ENCODE results near the gene EPS8. TPM values are rescaled to one million over a fixed set of nuclear protein-coding genes. Genes with fewer than 3 reads are reported as not detected.

The EPS8 gene
- total RNA-seq, 1 donor: 2.2 TPM

DNA sequence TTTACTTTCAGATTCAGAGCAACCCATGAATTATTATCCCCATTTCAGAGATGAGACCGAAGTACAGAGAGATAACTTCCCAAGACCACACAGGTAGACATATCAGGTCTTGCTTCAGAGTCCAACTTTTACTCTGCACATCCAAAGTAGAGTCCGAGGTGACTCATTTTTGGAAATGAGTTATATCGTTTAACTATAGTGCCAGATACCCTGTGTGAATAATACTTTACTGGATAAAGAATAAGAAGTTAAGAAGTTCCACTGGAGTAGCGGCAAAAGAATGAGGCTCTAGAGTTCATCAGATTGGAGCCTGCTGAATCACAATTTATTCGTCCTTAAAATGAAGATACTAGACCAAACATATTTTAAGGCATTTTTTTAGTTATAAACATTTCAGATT lies 124.7 kb downstream of the EPS8 start:
- no peak for DNase-seq (ENCODE audit: low read depth in 2 of 3, low spot score in 2 of 3)

DNA sequence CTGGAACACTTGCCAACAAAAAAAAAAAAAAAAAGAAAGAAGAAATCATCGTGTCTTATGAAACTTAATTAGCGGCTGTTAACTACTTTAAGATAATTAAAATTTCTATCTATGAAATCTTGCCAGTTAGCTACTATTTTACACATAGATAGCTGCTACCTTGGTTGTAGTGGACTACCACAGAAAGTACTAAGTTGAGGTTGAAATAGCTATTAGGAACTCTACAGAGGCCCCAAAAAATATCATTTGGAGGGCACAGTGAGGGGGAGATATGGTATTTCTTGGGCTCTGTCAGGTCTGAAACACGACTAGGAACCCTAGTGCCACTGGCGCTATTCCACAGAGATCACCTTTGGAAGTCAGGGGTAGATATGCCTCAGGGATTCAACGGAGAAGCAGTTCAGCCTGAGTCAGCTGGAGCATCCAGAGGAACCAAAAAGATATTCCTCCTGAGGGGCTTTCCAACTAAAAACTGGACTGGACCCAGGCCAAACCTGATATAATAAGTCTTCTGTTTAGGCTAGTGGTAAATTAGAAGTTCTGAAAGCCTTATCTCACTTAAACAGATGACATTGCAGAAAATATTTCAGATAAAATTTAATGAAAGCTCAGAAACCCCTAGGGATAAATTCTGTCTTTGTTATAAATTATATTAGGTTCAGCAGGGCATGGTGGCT lies 126.1 kb downstream of the EPS8 start:
- DNase-seq (ENCODE audit: low read depth in 2 of 3, low spot score in 2 of 3): peak in 2 of 3 donors; percentile 5 to 9

DNA sequence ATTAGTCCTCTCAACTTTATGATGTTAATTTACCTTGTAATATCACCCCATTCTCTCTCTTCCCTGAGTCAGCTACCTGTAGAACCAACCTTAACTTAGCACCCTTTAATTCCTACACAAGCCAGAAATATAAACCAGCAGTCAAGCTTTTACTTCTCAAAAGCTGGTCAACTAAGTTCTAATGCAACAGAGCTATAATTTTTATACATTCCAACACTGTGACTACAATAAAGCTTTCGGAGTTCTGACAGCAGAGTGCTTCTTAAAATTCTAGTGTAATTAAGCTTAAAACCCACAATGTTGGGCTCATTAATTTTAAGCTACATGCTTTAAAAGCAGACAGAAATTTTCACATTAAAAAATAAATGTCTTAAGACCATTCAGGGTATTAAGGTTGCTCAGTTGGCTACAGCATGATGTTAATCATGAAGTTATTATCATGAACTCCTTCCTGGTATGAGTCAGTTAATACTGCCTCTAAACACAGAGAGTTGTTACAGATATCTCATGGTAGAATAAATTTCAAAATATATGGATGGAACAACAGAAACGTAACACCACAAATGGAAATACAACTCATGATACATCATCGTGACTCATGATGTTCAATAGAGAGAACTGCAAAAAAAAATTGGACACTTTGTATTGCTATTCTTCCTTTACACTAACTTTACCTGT lies 126.7 kb downstream of the EPS8 start:
- no peak for DNase-seq (ENCODE audit: low read depth in 2 of 3, low spot score in 2 of 3)

DNA sequence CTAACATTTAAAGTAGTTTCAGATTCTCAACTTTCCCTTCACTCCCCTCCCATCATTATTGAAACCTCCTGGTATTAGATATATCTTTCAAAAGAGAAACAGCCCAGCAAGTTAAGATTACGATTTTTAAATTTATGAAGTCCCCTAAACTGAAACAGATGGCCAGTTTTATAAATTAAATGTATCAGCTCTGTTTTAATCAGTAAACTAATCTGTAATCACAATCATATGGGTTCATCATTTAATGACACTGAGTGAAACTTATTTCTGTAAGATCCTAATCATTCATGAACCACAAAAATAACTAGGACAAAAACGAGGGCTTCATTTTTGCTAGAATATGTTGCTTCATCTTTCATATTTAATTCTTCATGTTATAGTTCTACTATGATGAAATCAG lies 137.8 kb downstream of the EPS8 start:
- no peak for DNase-seq (ENCODE audit: low read depth in 2 of 3, low spot score in 2 of 3)

DNA sequence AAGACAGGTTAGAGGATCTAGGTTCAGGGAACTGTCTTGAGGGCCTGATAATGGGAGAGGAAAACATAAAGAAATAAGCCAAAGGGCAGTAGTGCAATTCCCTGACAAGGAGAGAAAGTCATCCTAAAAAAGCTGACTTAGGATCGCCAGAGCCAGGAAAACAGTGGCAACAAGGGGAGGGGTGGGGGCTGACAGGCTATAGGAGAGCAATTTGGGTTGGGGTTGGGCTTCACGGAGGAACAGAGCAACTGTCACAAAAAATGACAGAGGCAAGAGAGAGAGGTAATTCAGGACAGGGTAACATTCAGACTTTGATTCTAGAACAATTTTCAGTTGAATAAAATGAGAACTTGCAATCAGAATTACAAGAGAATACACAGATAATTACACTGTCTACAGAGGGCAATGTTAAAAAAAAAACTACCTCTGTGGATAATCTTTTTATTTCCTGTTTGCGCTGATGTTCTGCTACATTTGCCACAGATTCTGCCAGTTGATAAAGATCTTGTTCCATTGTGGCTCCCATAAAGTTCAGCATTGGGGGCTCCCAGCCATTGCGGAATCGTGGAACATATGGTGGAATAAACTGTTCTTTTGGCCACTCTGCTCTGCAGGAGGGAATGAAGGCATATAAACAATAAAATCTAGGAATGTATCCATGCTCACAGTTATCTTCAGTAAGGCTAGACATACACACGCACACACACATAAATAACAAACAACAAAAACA lies 138.6 kb downstream of the EPS8 start:
- DNase-seq (ENCODE audit: low read depth in 2 of 3, low spot score in 2 of 3): no peak

DNA sequence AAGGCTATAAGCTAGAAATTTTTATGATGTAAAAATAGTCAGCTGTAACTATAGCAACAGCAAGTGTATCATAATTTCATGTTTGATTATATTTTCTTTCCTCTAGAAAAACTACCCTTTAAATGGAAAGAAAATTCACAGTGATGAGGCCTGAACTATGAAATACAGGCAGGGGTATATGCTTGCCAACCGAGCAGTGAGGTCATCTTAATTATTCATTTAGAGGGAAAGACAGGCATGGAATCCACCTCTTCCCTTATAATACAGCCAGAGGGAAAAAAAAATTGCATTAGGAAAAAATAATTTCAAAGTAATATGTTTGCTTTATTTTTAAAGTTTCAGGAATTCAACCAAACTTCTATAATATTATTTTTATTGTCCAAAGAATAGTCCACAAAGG lies 139.8 kb downstream of the EPS8 start:
- DNase-seq (ENCODE audit: low read depth in 2 of 3, low spot score in 2 of 3): no peak

DNA sequence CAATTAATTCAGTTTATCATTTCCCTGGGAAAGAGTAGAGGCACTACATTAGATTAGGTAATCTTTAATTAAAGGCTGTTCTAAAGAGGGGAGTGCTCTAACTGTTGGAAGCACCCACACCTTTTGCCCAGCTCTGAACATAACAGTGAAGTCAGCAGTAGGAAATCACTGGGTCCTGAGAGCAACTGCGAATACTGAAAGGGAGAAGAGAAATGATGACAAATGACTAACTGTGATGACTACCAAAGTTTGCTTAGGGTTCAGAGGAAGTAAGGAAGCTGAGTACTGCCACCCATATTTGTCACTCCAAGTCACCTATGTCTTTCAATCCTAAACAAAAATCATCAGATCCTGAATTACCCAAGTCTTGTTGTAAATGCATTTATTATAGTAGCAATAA lies 140.6 kb downstream of the EPS8 start:
- no peak for DNase-seq (ENCODE audit: low read depth in 2 of 3, low spot score in 2 of 3)

DNA sequence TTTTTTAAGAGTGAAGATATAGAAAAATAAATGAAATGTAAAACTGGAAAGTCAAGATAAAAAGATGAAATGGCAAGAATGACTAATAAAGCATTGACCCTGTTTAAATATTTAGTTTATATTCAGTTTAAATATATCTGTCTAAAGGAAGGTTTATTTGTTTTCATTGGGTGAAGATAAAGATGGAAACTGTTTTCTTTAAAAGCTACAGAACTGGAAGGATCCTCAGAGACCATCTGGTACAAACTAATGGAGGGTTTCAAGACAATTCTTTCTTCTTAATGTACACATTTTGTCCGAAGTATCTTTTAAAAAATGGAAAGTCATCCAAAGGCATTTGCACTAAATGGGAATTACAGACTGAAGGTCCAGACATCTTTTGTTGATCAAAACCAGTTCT lies 142.6 kb downstream of the EPS8 start:
- DNase-seq (ENCODE audit: low read depth in 2 of 3, low spot score in 2 of 3): no peak

DNA sequence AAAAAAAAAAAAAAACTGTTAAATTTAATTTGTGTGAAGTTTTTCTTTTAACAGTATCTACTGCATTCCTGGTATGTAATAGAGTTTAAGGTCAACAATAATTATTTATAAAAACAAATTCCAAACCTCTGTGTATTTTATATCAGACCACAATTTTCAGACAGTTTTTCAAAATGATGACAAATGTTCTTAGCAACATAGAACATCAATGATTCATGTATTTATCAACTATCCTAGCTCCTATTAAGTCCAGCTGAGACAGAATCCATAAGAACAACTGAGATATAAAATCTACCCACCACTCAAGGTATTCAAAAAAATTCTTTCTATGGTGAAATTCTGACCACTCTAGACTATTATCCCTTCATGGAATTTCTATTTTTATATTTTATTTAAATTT lies 144.5 kb downstream of the EPS8 start:
- no peak for DNase-seq (ENCODE audit: low read depth in 2 of 3, low spot score in 2 of 3)

DNA sequence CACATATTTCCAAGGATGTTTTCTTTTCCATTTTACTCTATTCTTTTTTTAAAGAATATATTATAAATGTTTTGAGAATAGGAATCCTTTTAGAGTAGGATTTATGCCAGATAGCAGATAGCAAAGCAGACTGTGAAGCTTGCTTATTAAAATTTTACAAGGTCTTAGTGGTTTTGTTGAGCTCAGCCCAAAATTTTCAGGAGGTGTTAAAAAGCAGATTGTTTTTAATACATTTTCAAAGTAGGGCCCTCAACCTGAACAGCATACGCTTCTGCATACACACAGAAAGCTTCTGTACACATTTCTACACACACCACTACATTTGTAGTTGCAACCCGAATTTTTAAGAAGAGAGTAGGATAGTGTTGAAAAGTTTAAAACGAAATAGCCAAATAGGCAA lies 151.0 kb downstream of the EPS8 start:
- no peak for DNase-seq (ENCODE audit: low read depth in 2 of 3, low spot score in 2 of 3)

DNA sequence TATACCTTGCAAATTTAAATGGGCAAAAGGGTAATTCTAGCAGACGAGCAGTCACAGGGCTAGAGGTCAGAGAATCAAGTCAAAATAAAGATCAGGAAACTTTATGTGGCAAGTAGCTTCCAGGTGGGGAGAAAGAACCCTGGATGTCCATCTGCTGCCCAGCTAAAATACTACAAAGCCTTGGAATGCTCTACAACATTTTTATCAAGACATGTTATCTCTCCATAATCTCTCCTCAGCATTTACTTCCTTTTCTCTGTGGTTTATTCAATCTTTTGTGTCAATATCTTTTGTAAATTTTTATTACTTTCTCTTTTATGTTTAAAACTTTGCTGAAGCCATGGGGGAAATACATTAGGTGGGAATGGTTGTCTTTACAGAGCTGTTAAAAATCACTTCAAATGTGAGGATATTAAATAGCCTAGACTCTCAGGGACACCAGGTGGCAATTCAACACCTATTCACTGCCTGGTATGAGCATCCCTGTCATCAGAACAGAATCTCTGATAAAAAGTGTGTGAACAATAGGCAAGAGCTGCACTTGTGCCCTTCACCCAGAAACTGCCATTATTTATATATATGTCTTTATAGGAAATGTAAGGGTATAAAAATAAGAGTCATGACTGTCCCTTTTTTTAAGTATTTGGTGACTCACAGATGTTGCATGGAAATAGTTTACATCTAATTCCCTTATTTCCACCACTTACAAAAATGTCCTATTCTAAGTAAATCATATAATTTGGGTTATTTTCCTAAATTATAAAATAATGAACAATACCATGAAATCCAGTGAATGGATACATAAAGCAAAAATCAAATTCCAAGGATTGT lies 152.9 kb downstream of the EPS8 start:
- DNase-seq (ENCODE audit: low read depth in 2 of 3, low spot score in 2 of 3): no peak

DNA sequence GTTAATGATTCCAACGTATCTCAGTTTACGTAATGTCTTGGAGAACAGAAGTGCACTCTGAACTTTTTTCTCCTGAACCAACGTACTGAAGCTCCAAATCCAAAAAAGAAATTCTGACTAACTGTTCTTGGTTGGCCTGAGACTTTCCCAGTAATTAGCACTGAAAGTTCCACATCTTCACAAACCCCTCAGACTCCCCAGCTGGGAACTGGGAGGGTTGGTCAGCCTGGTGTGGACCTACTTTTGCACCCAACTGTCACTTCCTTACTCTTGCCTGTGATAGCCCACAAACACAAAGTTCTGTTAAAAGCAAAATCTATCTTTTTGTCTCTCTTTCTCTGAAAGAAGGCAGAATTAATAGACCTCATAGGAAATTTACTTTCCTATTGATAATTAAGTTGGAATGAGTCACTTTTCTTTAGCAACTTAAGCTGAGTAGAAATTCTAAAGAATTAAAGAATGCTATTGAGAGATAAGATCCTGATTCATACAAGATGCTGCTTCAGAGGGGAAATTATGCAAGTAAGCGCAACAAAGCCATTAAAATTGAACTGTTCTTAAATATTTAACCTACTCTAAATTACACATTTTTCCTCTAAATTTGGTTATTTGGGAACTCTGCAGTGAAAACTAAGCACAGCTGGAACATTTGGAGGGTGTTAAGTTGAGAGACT lies 155.0 kb downstream of the EPS8 start:
- DNase-seq (ENCODE audit: low read depth in 2 of 3, low spot score in 2 of 3): no peak

DNA sequence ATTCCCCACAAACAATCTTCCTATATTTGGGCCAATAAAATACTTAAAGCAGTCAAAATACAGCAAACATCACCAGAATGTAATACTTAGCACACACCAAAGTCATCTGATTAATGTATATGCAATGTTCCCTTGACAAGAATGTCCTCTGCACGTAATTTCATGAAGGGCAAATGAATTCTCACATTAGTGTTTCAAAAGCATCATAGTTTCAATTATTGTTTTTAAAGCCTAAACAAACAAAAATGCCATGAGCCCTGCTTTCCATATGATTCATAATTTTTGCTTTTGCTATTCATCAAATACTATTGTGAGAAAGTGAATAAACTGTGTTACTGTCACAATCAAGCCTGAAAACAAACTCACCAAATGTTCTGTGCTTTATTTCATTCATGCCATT lies 156.0 kb downstream of the EPS8 start:
- DNase-seq (ENCODE audit: low read depth in 2 of 3, low spot score in 2 of 3): no peak

DNA sequence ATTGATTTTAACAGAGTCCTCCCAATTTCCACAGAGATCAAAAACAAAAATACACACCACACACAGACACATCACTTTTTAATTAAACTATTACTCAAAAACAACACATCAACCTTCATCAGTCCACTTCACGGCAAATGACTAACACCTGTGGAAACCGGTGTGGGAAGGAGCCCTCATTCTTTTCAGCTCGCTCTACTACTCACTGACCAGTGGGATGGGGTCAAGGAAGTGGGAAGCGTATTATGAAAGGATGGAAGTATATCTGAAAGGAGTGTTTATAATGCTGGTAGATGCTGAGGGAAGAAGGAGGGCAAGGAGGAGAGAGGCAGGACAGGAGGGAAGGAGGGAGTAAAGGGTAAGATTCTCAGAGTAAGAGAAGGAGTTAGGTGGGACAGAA lies 156.5 kb downstream of the EPS8 start:
- DNase-seq (ENCODE audit: low read depth in 2 of 3, low spot score in 2 of 3): no peak

DNA sequence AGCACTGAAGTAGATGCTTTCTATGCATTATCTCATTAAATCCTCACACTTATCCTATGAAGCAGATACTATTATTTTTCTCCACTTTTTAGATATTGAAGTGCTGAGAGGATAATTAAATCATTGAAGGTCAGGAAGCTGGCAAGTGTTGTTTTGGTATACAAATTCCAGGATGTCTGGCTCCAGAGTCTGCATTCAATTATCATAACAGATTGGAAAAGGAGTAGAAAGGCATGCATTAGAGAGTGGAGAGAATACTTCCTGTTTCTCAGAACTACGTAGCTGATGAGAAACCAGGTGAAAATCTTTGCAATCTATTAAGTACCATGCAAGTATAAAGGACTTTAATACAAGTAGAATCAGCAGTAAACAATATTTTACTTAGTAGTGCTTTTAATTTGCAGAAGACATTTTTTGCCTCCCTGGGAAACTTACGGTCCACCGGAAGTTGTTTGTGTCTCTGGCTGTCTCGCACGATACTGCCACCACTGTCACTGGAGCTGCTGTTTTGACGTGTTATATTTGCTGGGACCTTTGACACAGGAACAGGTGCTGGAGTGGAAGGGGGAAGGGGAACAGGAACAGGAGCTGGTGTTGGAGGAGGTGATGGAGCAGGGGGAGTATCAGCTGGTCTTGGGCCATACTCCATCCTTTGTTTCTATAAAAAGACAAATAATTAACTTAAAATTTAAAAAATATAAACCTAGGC lies 158.0 kb downstream of the EPS8 start:
- no peak for DNase-seq (ENCODE audit: low read depth in 2 of 3, low spot score in 2 of 3)

DNA sequence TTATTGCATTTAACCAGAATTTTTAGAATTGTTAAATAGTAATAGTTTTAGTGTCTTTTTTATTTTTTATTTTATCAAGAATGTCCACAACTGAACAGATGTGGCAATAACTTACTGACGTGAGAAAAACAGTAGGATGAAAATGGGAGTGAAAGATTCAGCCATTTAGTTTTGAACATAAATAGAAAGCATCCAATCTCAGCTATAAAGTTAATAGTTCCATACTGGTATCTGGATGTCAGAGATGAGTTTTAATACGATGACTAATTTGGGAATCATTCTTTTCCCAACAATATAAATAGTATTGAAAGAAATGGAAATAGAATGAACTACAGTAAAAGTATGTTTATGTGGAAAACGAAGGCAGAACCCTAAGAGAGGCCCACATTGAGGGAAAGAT lies 159.4 kb downstream of the EPS8 start:
- DNase-seq (ENCODE audit: low read depth in 2 of 3, low spot score in 2 of 3): no peak

DNA sequence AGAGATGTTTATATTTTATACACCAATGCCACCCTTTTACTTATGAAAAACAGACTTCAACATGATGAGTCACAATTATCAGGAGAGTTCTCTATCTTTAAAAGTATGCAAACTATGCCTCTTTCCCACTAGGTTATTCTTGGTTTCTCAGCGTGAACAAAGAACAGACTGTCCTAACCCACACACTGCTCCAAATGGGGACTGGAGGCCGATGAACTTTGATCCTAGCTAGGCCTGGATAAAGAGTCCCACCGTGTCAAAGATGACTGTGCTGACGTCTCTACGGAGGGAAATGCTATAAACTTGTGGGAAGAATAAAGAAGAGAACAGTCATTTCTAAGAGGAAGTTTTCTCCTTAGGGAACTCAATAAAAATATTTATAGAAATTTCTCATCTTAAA lies 160.1 kb downstream of the EPS8 start:
- DNase-seq (ENCODE audit: low read depth in 2 of 3, low spot score in 2 of 3): no peak

DNA sequence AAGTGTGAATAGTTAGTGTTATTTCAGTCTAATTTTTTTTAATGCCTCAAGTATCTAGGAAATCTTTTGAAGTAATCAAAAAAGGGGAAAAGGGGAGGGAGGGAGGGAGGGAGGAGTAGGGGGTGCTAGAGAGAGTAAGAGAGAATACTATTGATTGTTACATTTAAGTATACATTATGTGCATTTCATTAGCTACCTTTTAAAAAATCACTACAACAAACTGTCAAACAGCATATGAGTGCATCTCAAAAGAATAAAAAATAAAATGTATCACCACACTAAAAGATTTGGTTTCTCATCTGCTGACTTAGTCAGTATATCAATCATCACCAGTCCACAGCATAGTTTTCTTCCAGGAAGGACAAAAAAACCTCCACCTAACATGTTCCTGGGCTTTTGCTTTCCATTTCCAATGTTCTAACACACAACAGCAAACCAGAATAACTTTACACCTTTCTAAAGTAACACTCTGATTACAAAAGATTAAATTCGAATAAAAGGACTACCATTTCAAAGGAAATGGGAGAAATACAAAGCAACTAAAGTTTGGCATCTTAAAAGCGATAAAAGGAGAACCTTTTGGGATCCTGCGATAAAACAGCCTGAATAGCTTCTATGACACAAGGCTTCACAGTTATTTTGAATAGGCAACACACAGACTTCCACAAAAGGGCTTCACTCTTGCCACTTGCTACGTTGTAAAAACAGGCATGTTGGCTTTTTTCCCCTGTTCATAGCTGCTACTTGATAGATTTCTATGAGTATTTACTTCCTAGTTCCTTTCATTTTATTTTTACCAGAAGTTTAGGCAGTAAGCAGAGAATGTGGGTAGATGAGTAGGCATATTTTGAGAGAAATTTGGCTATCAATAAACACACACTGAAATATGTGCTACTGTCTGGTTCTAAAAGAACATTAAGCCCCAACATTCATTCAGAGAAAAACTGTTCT lies 160.9 kb downstream of the EPS8 start:
- DNase-seq (ENCODE audit: low read depth in 2 of 3, low spot score in 2 of 3): peak in 1 of 3 donors; percentile 56

DNA sequence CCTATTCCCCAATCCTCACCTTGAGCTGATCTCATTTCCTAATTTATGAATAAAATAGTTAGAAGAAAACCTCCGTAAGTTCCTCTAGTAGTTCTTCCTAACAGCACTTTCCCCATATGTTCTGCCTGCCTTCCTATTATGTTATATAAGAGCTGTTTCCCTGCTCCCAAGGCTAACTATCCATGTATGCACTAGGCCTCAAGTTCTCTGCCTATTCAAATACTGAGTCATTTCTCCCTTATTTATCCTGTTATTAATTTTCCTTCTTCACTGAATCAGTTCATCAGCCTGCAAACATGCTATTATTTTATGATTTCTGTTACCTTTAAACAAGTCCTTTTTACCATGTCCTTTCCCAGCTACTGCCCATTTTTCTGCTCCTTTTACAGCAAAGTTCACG lies 164.1 kb downstream of the EPS8 start:
- DNase-seq (ENCODE audit: low read depth in 2 of 3, low spot score in 2 of 3): no peak

Measured in hematopoietic multipotent progenitor cell (in vitro differentiated cells).